HepG2 (cell line): Measurements from ENCODE around the gene UQCR10. TPM values are rescaled to one million over a fixed set of nuclear protein-coding genes. Genes with fewer than 3 reads are reported as not detected.

Source experiments
- ATAC-seq: fragments of 200-7000 bp; cut with Tn5 transposase; 3 replicates; pipeline ENCODE4 v1.9.1; 2020; ENCODE audit warnings: mild to moderate bottlenecking, moderate library complexity
- BruUV-seq: library from RNA; stranded (reverse); fragments of 400-500 nt; replicated peaks from 2 replicates; lab custom pipeline; 2021; lab: Mats Ljungman, UMichigan
- CTCF ChIA-PET: fragments of 300-600 bp; formaldehyde crosslinking; extraction: SDS; loops from one replicate; lab custom pipeline; 2021; ENCODE audit warnings: low total read pairs, inconsistent platforms, low intra/inter-chr PET ratio; lab: Yijun Ruan, JAX
- POLR2A ChIA-PET: fragments of 350-600 bp; sonication (Branson Sonifier 250); formaldehyde crosslinking; loops from one replicate; lab custom pipeline; 2020; ENCODE audit warnings: antibody characterized with exemption, inconsistent platforms; lab: Yijun Ruan, JAX
- DNase-seq: peaks from one replicate; pipeline ENCODE4 v3.0.0-alpha.2; 2015; ENCODE audit warnings: low spot score
- FAIRE-seq: peaks from 3 replicates; lab custom pipeline; 2011; peaks lifted over from hg19 to GRCh38; lab: Jason Lieb, UNC
- H2AFZ ChIP-seq: one replicate; pipeline ENCODE4 v1.6.1; 2011; ENCODE audit warnings: low read length, inconsistent platforms
- H3K27ac ChIP-seq: fragments of 300-600 bp; 3 replicates; pipeline ENCODE4 v1.8.0; 2011; ENCODE audit warnings: mixed run types, mild to moderate bottlenecking, mixed read lengths, low read length, inconsistent platforms; ENCODE audit not compliant: insufficient read depth; ENCODE audit errors: extremely low read length
- H3K27me3 ChIP-seq, 2 experiments: fragments of 200-600 bp in 1 of 2; 2 replicates in 1 of 2; 3 replicates in 1 of 2; pipeline versions ENCODE4 v1.6.0 to v1.8.0; 2011; ENCODE audit warnings: low read length in 2 of 2, mild to moderate bottlenecking in 2 of 2, moderate library complexity in 2 of 2, inconsistent platforms in 1 of 2; ENCODE audit not compliant: insufficient read depth in 2 of 2, control insufficient read depth in 1 of 2
- H3K36me3 ChIP-seq, 2 experiments: fragments of 200-600 bp in 1 of 2; replicated peaks in 1 of 2; 2 replicates in 1 of 2; 3 replicates in 1 of 2; pipeline versions ENCODE4 v1.5.1 to v1.8.0; 2011; ENCODE audit warnings: low read length in 2 of 2, inconsistent platforms in 1 of 2; ENCODE audit not compliant: insufficient read depth in 2 of 2, control insufficient read depth in 1 of 2
- H3K4me1 ChIP-seq: 2 replicates; pipeline ENCODE4 v1.5.1; 2012; ENCODE audit warnings: low read length, inconsistent platforms; ENCODE audit not compliant: insufficient read depth
- H3K4me2 ChIP-seq: 2 replicates; pipeline ENCODE4 v1.6.0; 2011; ENCODE audit warnings: low read depth, low read length, inconsistent platforms
- H3K4me3 ChIP-seq, 3 experiments: fragments of 200-600 bp in 1 of 3; sonication (generic), shearing (Covaris generic) in 1 of 3; replicated peaks in 1 of 3; 2 replicates each; pipeline ENCODE4 v1.5.1; 2011 to 2016; ENCODE audit warnings: low read length in 3 of 3, inconsistent platforms in 2 of 3, low read depth in 2 of 3, mild to moderate bottlenecking in 2 of 3, control low read depth in 1 of 3, mixed read lengths in 1 of 3; ENCODE audit not compliant: insufficient read depth in 1 of 3
- H3K79me2 ChIP-seq: one replicate; pipeline ENCODE4 v1.6.1; 2011; ENCODE audit warnings: low read length, inconsistent platforms; ENCODE audit not compliant: insufficient read depth
- H3K9ac ChIP-seq: 2 replicates; pipeline ENCODE4 v1.6.0; 2011; ENCODE audit warnings: mild to moderate bottlenecking, low read depth, low read length, inconsistent platforms; ENCODE audit not compliant: insufficient read depth
- H3K9me3 ChIP-seq: 2 replicates; pipeline ENCODE4 v1.5.1; 2012; ENCODE audit warnings: mild to moderate bottlenecking, low read length
- H4K20me1 ChIP-seq: 2 replicates; pipeline ENCODE4 v1.6.0; 2011; ENCODE audit warnings: inconsistent platforms, mild to moderate bottlenecking, low read length, moderate library complexity; ENCODE audit not compliant: insufficient read depth
- HOXA9 ChIP-seq: sonication (generic); formaldehyde crosslinking; IDR thresholded peaks from 2 replicates; pipeline ENCODE4 v1.8.1; 2022; ENCODE audit warnings: missing genetic modification reagents, mild to moderate bottlenecking, moderate library complexity, borderline replicate concordance
- ISX ChIP-seq: sonication (generic); formaldehyde crosslinking; conservative IDR thresholded peaks from 2 replicates; pipeline ENCODE4 v1.5.0; 2020; ENCODE audit warnings: missing genetic modification reagents
- JUN ChIP-seq: sonication (generic); formaldehyde crosslinking; IDR thresholded peaks from 2 replicates; pipeline ENCODE4 v1.4.0; 2020; ENCODE audit warnings: mild to moderate bottlenecking, missing genetic modification reagents
- KAT2B ChIP-seq: fragments of 150-350 bp; IDR thresholded peaks from 2 replicates; pipeline ENCODE4 v1.6.1; 2014; ENCODE audit warnings: low read depth, low read length, borderline replicate concordance
- KLF16 ChIP-seq, 2 experiments: sonication (generic) in 1 of 2; formaldehyde crosslinking in 1 of 2; IDR thresholded peaks; 2 replicates each; pipeline versions ENCODE4 v1.6.1 to v1.8.0; 2016 to 2023; ENCODE audit warnings: missing genetic modification reagents in 2 of 2, missing compliant biosample characterization in 1 of 2
- NFKB2 ChIP-seq: sonication (generic); formaldehyde crosslinking; IDR thresholded peaks from 2 replicates; pipeline ENCODE4 v1.4.0; 2020; ENCODE audit warnings: missing genetic modification reagents, borderline replicate concordance
- NR1H2 ChIP-seq: sonication (generic); formaldehyde crosslinking; IDR thresholded peaks from 2 replicates; pipeline ENCODE4 v1.8.1; 2022; ENCODE audit warnings: low read depth, missing genetic modification reagents, borderline replicate concordance
- PHF8 ChIP-seq: sonication (generic); formaldehyde crosslinking; IDR thresholded peaks from 2 replicates; pipeline ENCODE4 v1.5.0; 2020; ENCODE audit warnings: missing genetic modification reagents
- ZFP90 ChIP-seq: sonication (generic); formaldehyde crosslinking; IDR thresholded peaks from 2 replicates; pipeline ENCODE4 v1.8.0; 2022; ENCODE audit warnings: missing genetic modification reagents, mild to moderate bottlenecking, inconsistent platforms, borderline replicate concordance
- ZNF512 ChIP-seq: sonication (generic); formaldehyde crosslinking; IDR thresholded peaks from 2 replicates; pipeline ENCODE4 v1.4.0; 2020; ENCODE audit warnings: mild to moderate bottlenecking, missing genetic modification reagents
- ZNF543 ChIP-seq: sonication (generic); formaldehyde crosslinking; IDR thresholded peaks from 2 replicates; pipeline ENCODE4 v1.4.0; 2020; ENCODE audit warnings: mild to moderate bottlenecking, missing genetic modification reagents
- ZSCAN21 ChIP-seq: sonication (generic); formaldehyde crosslinking; IDR thresholded peaks from 2 replicates; pipeline ENCODE4 v1.8.0; 2022; ENCODE audit warnings: mild to moderate bottlenecking, missing genetic modification reagents, moderate library complexity, borderline replicate concordance
- ZSCAN31 ChIP-seq: sonication (generic); formaldehyde crosslinking; IDR thresholded peaks from 2 replicates; pipeline ENCODE4 v1.5.0; 2020; ENCODE audit warnings: low read depth, mild to moderate bottlenecking, missing genetic modification reagents
- WGBS: methylation state at CpG from one replicate; pipeline ENCODE4 v1.1.6; 2017; ENCODE audit warnings: low lambda C conversion rate; 5-methylcytosine and 5-hydroxymethylcytosine counted together
- in situ Hi-C: cut with HindIII; loops from 2 replicates; pipeline ENCODE4 v1.10.0; 2017; ENCODE audit warnings: low pct_unique_long_range_greater_than_20kb; ENCODE audit not compliant: extremely low pct_ligation_motif_present
- intact Hi-C: fragments of 100-400 bp; cut with micrococcal nuclease; formaldehyde crosslinking; loops from one replicate; pipeline ENCODE4 v1.10.0; 2022; ENCODE audit not compliant: unreplicated experiment
- polyA plus RNA-seq, 8 experiments: library from polyadenylated mRNA; depleted of rRNA in 3 of 8; stranded (reverse) in 7 of 8; unstranded in 1 of 8; fragments of >200 nt; fragmentation: Illumina TruSeq in 4 of 8; extraction: Trizol in 4 of 8; gene quantifications; 2 replicates each; pipeline versions ENCODE4 v1.2.1 to v1.2.3, GENCODE V29; 2011 to 2016; ENCODE audit warnings: low read depth in 4 of 8, missing spikeins in 1 of 8, mixed read lengths in 1 of 8; ENCODE audit not compliant: insufficient read depth in 1 of 8
- total RNA-seq, 5 experiments: library from RNA; depleted of rRNA; stranded (reverse); fragments of >200 nt; fragmentation: Illumina TruSeq; extraction: Trizol; gene quantifications; 2 replicates each; pipeline ENCODE4 v1.2.3, GENCODE V29; 2016; ENCODE audit warnings: low read depth in 1 of 5
- TF ChIP-seq, protein P1 (sequence below): sonication (generic); formaldehyde crosslinking; IDR thresholded peaks from 2 replicates; pipeline ENCODE4 v1.5.0; 2020; ENCODE audit warnings: mild to moderate bottlenecking, missing genetic modification reagents
- TF ChIP-seq, protein P2 (sequence below): sonication (generic); formaldehyde crosslinking; IDR thresholded peaks from 2 replicates; pipeline ENCODE4 v1.9.0; 2022; ENCODE audit warnings: low read depth, missing genetic modification reagents

Gene UQCR10
- total and polyA plus RNA-seq, 2 of the 13 experiments (the other 11 are each of a cell fraction or from before 2014, with no cell fraction given), result 225 to 232 TPM

DNA sequence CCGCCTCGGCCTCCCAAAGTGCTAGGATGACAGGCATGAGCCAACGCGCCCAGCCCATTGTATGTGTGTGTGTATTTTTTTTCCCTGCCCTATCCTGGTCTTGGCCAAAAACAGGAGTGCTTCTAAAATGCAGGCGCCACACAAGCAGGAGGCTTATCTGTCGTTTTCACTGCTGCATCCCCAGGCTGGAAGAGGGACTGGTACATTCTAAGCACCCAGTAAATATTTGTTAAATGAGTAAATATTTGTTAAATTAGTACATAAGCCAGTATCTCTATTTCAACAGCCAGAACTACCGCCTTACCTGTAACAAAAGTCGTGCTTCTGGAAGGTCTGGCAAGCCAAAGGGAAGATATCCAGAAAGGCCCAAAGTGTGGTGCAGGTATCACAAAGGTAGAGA lies 46.0 kb downstream of the UQCR10 start:
- 85% methylated on average over 8 of the region's 8 CpGs for WGBS
- no TSS peak for BruUV-seq
- Histone ChIP-seq H3K9me3 (no peaks in the 10 kb centered on the region), H3K4me1 (peaks cover 51% of the 10 kb centered on the region), H4K20me1 (no peaks in the 10 kb centered on the region), H3K4me3 (no peak overlapping the region), H3K27ac (no peak overlapping the region), H2AFZ (no peak overlapping the region), H3K36me3 (peaks cover 19 to 58% of the 10 kb centered on the region in 2 experiments), H3K9ac (no peak overlapping the region), H3K79me2 (no peaks in the 10 kb centered on the region), H3K27me3 (no peaks in the 10 kb centered on the region), H3K4me2 (no peak overlapping the region)
- intact Hi-C loops, result no loop called here
- TF ChIP-seq KAT2B, result no peak
- no peak for TF ChIP-seq ZNF543 (CRISPR knock-in tag)
- TF ChIP-seq NFKB2, result no peak
- no peak for TF ChIP-seq PHF8 (CRISPR knock-in tag)
- TF ChIP-seq ZSCAN31 (CRISPR knock-in tag), result no peak
- no peak for TF ChIP-seq ZNF512 (CRISPR knock-in tag)
- no peak for TF ChIP-seq JUN (CRISPR knock-in tag)
- TF ChIP-seq NR1H2 (CRISPR knock-in tag), result no peak
- TF ChIP-seq, protein P1, sequence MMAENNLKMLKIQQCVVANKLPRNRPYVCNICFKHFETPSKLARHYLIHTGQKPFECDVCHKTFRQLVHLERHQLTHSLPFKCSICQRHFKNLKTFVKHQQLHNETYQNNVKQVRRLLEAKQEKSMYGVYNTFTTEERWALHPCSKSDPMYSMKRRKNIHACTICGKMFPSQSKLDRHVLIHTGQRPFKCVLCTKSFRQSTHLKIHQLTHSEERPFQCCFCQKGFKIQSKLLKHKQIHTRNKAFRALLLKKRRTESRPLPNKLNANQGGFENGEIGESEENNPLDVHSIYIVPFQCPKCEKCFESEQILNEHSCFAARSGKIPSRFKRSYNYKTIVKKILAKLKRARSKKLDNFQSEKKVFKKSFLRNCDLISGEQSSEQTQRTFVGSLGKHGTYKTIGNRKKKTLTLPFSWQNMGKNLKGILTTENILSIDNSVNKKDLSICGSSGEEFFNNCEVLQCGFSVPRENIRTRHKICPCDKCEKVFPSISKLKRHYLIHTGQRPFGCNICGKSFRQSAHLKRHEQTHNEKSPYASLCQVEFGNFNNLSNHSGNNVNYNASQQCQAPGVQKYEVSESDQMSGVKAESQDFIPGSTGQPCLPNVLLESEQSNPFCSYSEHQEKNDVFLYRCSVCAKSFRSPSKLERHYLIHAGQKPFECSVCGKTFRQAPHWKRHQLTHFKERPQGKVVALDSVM, result no peak
- TF ChIP-seq HOXA9 (CRISPR knock-in tag), result no peak
- no peak for TF ChIP-seq ISX
- no peak for TF ChIP-seq ZFP90 (CRISPR knock-in tag)
- TF ChIP-seq, protein P2, sequence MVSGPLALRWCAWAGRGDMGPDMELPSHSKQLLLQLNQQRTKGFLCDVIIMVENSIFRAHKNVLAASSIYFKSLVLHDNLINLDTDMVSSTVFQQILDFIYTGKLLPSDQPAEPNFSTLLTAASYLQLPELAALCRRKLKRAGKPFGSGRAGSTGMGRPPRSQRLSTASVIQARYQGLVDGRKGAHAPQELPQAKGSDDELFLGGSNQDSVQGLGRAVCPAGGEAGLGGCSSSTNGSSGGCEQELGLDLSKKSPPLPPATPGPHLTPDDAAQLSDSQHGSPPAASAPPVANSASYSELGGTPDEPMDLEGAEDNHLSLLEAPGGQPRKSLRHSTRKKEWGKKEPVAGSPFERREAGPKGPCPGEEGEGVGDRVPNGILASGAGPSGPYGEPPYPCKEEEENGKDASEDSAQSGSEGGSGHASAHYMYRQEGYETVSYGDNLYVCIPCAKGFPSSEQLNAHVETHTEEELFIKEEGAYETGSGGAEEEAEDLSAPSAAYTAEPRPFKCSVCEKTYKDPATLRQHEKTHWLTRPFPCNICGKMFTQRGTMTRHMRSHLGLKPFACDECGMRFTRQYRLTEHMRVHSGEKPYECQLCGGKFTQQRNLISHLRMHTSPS (CRISPR knock-in tag), result no peak
- no peak for TF ChIP-seq KLF16 (CRISPR knock-in tag; IDR thresholded peaks at IDR 0.05)
- no peak for TF ChIP-seq ZSCAN21
- ChIA-PET CTCF (no interaction called here), POLR2A (no interaction called here)
- DNase-seq, result no peak
- ATAC-seq, result no peak
- no peak for FAIRE-seq
- in situ Hi-C loops, result no loop called here
